ENCODE results near the gene L3MBTL4. TPM values are rescaled to one million over a fixed set of nuclear protein-coding genes. Genes with fewer than 3 reads are reported as not detected.
"Not testable (repeated sequence)": the region's sequence is repeated elsewhere in the genome, so short reads cannot be mapped to it uniquely, and the experiment has no call there.

Gene L3MBTL4
- total and polyA plus RNA-seq, 9 of the 15 experiments (the other 6 are each of a cell fraction or from before 2014, with no cell fraction given), result not detected

GRCh38 chr18:6377473-6377872 lies 37.2 kb downstream of the L3MBTL4 start:
- BruUV-seq (replicated peaks); H3K27ac ChIP-seq (ENCODE audit: extremely low read depth, low read depth, low read length); CTCF ChIA-PET (ENCODE audit: low intra/inter-chr PET ratio); H3K4me2 ChIP-seq (ENCODE audit: insufficient read depth, low read length); H2AFZ ChIP-seq (ENCODE audit: low read depth, low read length); H3K4me3 ChIP-seq; H3K9ac ChIP-seq (ENCODE audit: insufficient read depth in 1 of 2, low read depth in 2 of 2, low read length in 2 of 2); H3K79me2 ChIP-seq (ENCODE audit: control insufficient read depth, insufficient read depth, low read length); ATAC-seq; H4K20me1 ChIP-seq (replicated peaks; ENCODE audit: control insufficient read depth, insufficient read depth, low read length); FAIRE-seq; H3K9me3 ChIP-seq (replicated peaks; ENCODE audit: control insufficient read depth, insufficient read depth, low read depth, low read length); in situ Hi-C loops (cut with MboI); H3K36me3 ChIP-seq (ENCODE audit: control insufficient read depth, insufficient read depth, low read length); H3K9me1 ChIP-seq (ENCODE audit: control insufficient read depth, insufficient read depth, low read length); intact Hi-C loops (cut with micrococcal nuclease); POLR2A ChIA-PET; H3K27me3 ChIP-seq (ENCODE audit: control insufficient read depth in 2 of 2, insufficient read depth in 2 of 2, low read length in 2 of 2); DNase-seq (ENCODE audit: extremely low read depth in 1 of 4, low spot score in 3 of 4); H3K4me1 ChIP-seq (replicated peaks in 1 of 2; ENCODE audit: control insufficient read depth in 2 of 2, insufficient read depth in 2 of 2, low read length in 2 of 2): not testable (repeated sequence)
- TF ChIP-seq ZNF146 (CRISPR knock-in tag; IDR thresholded peaks at IDR 0.05; ENCODE audit: unreplicated experiment), result peak; percentile 44
- WGBS (ENCODE audit: insufficient coverage, low coverage, missing lambda C conversion rate), result 0% methylated on average over 2 of the region's 2 CpGs

- H3K36me3 ChIP-seq (ENCODE audit: control insufficient read depth, insufficient read depth, low read length), result no peaks in the 10 kb centered on the region
- H3K9me1 ChIP-seq (ENCODE audit: control insufficient read depth, insufficient read depth, low read length), result no peaks in the 10 kb centered on the region
- no peak for ATAC-seq
- 0% methylated on average over 6 of the region's 6 CpGs for WGBS (ENCODE audit: insufficient coverage, low coverage, missing lambda C conversion rate)
- H3K79me2 ChIP-seq (ENCODE audit: control insufficient read depth, insufficient read depth, low read length), result no peaks in the 10 kb centered on the region
- H3K27me3 ChIP-seq (ENCODE audit: control insufficient read depth in 2 of 2, insufficient read depth in 2 of 2, low read length in 2 of 2), result no peaks in the 10 kb centered on the region
- DNase-seq (ENCODE audit: extremely low read depth in 1 of 4, low spot score in 3 of 4), result no peak
- no peaks in the 10 kb centered on the region for H3K9me3 ChIP-seq (replicated peaks; ENCODE audit: control insufficient read depth, insufficient read depth, low read depth, low read length)
- no peak overlapping the region for H3K4me2 ChIP-seq (ENCODE audit: insufficient read depth, low read length)
- H4K20me1 ChIP-seq (replicated peaks; ENCODE audit: control insufficient read depth, insufficient read depth, low read length), result no peaks in the 10 kb centered on the region
- H3K4me3 ChIP-seq, result no peak overlapping the region
- no TSS peak for BruUV-seq (replicated peaks)
- ChIA-PET CTCF (ENCODE audit: low intra/inter-chr PET ratio) (no interaction called here), POLR2A (no interaction called here)
- H3K4me1 ChIP-seq (replicated peaks in 1 of 2; ENCODE audit: control insufficient read depth in 2 of 2, insufficient read depth in 2 of 2, low read length in 2 of 2), result no peaks in the 10 kb centered on the region
- no peak overlapping the region for H3K9ac ChIP-seq (ENCODE audit: insufficient read depth in 1 of 2, low read depth in 2 of 2, low read length in 2 of 2)
- H2AFZ ChIP-seq (ENCODE audit: low read depth, low read length), result no peak overlapping the region
- no peak for FAIRE-seq
- in situ Hi-C loops (cut with MboI), result no loop called here
- H3K27ac ChIP-seq (ENCODE audit: extremely low read depth, low read depth, low read length), result no peak overlapping the region
- intact Hi-C loops (cut with micrococcal nuclease), result no loop called here
- TF ChIP-seq ZNF23 (CRISPR knock-in tag; IDR thresholded peaks at IDR 0.05), result no peak
- TF ChIP-seq HNRNPLL (IDR thresholded peaks at IDR 0.05; ENCODE audit: low read depth, low read length, poor library complexity, severe bottlenecking), result no peak
- no peak for TF ChIP-seq MEF2A (IDR thresholded peaks at IDR 0.05; ENCODE audit: control insufficient read depth, low read depth, low read length)
- no peak for TF ChIP-seq ZNF431 (CRISPR knock-in tag; IDR thresholded peaks at IDR 0.05)
- TF ChIP-seq RBBP5 (IDR thresholded peaks at IDR 0.05; ENCODE audit: borderline replicate concordance, insufficient read depth, low read length, poor library complexity, severe bottlenecking), result no peak
Observed at GRCh38 chr18:6376433-6377229, 38.1 kb downstream of the L3MBTL4 start.

Measured in K562 (cell line).